Left hindlimb (tissue), 1 donor: Measurements from ENCODE around the gene LAMA3.

Experiments used
- DNase-seq: peaks from one replicate; pipeline ENCODE4 v3.0.0-alpha.2; 2018

The LAMA3 gene

GRCh38 chr18:23857756-23858155 is 168.5 kb downstream of the LAMA3 start:
- DNase-seq = no peak

GRCh38 chr18:23859466-23860336 is 170.4 kb downstream of the LAMA3 start:
- no peak for DNase-seq

- DNase-seq = no peak
Observed at GRCh38 chr18:23861326-23861725, 172.1 kb downstream of the LAMA3 start.

GRCh38 chr18:23861805-23862470 is 172.7 kb downstream of the LAMA3 start:
- no peak for DNase-seq

- no peak for DNase-seq
Observed at GRCh38 chr18:23864624-23865023, 175.4 kb downstream of the LAMA3 start.

GRCh38 chr18:23867006-23867405 is 177.8 kb downstream of the LAMA3 start:
- DNase-seq = no peak

- DNase-seq = no peak
Observed at GRCh38 chr18:23868136-23868785, 179.0 kb downstream of the LAMA3 start.

- no peak for DNase-seq
Observed at GRCh38 chr18:23870676-23871380, 181.6 kb downstream of the LAMA3 start.

GRCh38 chr18:23871410-23871809 is 182.2 kb downstream of the LAMA3 start:
- no peak for DNase-seq

GRCh38 chr18:23872701-23873550 is 183.7 kb downstream of the LAMA3 start:
- no peak for DNase-seq

- DNase-seq = no peak
Observed at GRCh38 chr18:23875966-23876895, 187.0 kb downstream of the LAMA3 start.

GRCh38 chr18:23876921-23877320 is 187.7 kb downstream of the LAMA3 start:
- DNase-seq = no peak

GRCh38 chr18:23877371-23877770 is 188.1 kb downstream of the LAMA3 start:
- DNase-seq = no peak

- no peak for DNase-seq
Observed at GRCh38 chr18:23878336-23878900, 189.2 kb downstream of the LAMA3 start.

GRCh38 chr18:23879126-23879525 is 189.9 kb downstream of the LAMA3 start:
- no peak for DNase-seq

GRCh38 chr18:23879544-23879943 is 190.3 kb downstream of the LAMA3 start:
- DNase-seq = no peak

- DNase-seq = no peak
Observed at GRCh38 chr18:23879966-23880565, 190.8 kb downstream of the LAMA3 start.

- DNase-seq = no peak
Observed at GRCh38 chr18:23880931-23881617, 191.8 kb downstream of the LAMA3 start.

- no peak for DNase-seq
Observed at GRCh38 chr18:23881778-23882177, 192.5 kb downstream of the LAMA3 start.
